Transverse colon (tissue), 3 donors: Measurements from ENCODE around the gene PDHB.

ENCODE experiments used
- CTCF ChIP-seq, 5 experiments: fragments of 200-600 bp in 3 of 5; fragments of 450-650 bp in 2 of 5; sonication (generic) in 3 of 5; IDR thresholded peaks; 1 replicate in 2 of 5; 2 replicates in 3 of 5; pipeline ENCODE4 v1.5.1; 2016 to 2017; ENCODE audit warnings: antibody characterized with exemption in 5 of 5, inconsistent platforms in 3 of 5, mild to moderate bottlenecking in 2 of 5, moderate library complexity in 1 of 5
- EP300 ChIP-seq: sonication (generic); formaldehyde crosslinking; IDR thresholded peaks from one replicate; pipeline ENCODE4 v1.6.1; 2017; ENCODE audit warnings: antibody characterized with exemption, low read depth
- POLR2A ChIP-seq: fragments of 450-650 bp; IDR thresholded peaks from one replicate; pipeline ENCODE4 v1.6.1; 2016; ENCODE audit warnings: antibody characterized with exemption, mild to moderate bottlenecking, moderate library complexity

GRCh38 chr3:58459160-58459559 lies 25.5 kb upstream of the PDHB start:
- no peak for TF ChIP-seq EP300
- no peak for TF ChIP-seq CTCF (IDR thresholded peaks at IDR 0.05)
- no peak for TF ChIP-seq POLR2A
